HG02798 (cell line): ENCODE data around the gene TCF12.
"Not testable (repeated sequence)": the region's sequence is repeated elsewhere in the genome, so short reads cannot be mapped to it uniquely, and the experiment has no call there.

Source experiments
- ATAC-seq: cut with Tn5 transposase; IDR thresholded peaks from one replicate; pipeline ENCODE4 v1.9.1; 2021; ENCODE audit warnings: mild to moderate bottlenecking; ENCODE audit not compliant: unreplicated experiment, poor library complexity

TCF12 gene

DNA sequence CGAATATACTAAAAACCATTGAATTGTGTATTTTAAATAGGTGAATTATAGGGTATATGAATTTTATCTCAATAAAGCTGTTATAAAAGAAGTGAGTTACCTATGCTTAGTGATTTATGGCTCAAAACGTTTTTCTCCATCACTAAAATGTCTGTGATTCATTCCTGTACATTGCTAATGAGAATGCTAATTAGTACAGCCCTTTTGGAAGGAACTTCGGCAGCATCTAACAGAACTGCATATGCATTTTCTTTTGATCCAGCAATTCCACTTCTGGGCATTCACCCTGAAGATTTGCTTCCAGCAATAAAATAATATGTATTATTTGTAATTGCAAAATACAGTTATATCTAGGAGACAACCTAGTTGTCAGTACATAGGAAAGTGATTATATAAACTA lies 53.6 kb downstream of the TCF12 start:
- ATAC-seq, result no peak

DNA sequence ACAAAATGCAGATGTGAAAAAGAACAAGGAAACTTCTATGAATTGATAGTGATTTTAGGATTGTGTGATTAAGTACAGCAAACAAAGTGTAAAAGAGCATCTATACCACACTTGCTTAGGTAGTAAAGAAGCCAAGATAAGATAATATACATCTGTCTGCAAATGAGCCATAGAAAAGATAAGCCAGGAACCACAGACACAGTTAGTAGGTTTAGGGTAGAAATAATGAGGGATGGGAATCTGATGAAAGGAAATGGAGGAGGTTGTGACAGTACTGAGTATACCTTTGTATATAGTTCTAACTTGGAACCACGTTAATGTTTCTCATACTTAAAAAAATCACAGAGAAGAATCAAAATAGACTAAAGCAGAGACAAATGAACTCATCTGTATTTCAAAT lies 54.0 kb downstream of the TCF12 start:
- ATAC-seq, result no peak

DNA sequence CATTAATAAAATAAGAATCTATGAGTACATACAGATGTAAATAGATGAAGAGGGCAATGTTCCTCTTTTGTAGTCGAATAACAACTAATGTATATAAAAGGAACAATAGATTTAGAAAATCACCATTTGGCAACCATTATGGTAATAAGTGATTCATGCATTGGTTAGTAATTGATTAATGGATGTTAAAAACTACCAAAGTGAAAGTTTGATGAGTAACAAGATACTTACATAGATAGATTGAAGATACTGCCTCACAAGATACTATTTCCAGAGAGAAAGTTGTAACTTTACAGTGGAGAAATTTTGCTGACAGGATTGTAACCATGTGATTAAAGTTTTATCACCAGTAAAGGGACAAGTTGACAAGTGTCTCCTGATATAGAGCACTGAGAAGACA lies 55.0 kb downstream of the TCF12 start:
- no peak for ATAC-seq

DNA sequence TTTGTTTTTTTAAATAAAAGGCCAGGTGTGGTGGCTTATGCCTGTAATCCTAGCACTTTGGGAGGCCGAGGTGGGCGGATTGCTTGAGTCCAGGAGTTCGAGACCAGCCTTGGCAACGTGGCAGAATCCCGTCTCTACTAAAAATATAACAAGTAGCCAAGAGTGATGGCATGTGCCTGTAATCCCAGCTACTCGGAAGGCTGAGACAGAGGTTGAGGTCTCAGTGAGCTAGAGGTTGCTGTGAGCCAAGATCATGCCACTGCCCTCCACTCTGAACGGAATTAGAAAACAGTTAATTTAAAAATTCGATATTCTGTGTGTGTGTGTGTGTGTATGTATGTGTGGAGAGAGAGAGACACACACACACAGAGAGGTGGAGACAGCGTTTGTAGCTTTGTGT lies 58.8 kb downstream of the TCF12 start:
- no peak for ATAC-seq

DNA sequence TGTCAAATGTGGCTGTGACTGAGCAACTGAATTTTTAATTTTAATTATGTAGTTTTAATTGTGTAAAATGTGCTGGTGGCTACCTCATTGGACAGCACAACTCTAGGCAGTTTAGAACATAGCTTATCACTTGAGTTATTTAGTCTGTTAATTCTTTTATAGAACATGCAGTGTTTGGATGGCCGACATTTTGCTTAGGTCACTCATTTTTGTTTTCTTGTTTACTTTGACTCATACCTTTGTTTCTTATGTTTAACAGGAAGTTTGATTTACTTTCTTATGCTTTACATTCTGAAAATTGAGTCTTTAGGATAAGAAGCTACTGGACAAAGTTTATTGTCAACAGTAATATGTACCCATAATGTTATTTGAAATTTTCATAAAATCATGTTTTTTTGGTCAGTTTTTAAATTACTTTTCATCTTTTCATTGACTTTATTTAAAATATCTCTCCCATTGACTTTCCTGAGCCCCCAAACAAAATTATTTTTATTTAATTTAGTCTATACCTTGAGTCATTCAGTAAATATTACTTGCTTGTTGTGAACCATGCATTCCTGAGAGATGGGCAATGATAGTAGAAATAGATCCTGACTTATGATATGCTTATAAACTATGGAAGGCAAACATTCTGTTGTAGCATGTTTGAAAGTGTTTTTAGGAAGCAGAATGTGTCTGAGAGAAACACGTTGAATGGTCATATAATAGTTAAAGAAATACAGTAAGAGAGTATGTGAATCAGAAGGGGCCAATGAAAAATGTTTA lies 60.6 kb downstream of the TCF12 start:
- ATAC-seq, result no peak

DNA sequence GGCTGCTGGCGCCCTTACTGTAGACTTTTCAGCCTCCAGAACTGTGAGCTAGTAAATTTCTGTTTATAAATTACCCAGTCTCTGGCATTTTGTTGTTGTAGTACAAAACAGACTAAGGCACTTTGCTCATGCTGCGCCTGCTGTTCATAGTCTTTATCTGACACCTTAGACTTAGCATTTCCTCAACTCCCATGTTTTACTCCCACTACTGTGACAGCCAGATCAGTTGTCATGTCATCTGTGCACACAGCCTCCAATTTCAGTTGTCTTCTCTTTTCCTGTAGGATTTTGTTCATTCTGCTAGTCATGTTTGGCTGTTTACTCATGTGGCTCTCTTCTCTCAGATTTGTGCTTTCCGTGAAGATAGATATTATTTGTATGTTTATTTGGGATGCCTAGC lies 62.0 kb downstream of the TCF12 start:
- ATAC-seq, result no peak

DNA sequence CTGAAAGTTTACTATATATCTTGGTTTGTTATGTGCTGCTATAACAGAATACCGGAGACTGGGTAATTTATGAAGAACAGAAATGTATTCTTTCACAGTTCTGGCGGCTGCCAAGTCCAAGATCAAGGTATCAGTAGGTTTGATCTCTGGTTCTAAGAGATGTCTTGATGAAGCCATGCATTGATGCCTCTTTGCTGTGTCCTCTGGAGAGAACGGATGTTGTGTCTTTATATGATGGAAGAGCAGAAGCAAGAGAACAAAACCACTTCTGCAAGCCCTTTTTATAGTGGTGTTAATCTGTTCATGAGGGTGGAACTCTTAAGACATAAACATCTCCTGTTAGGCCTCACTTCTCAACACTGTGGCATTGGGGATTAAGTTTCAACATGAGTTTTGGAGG lies 62.7 kb downstream of the TCF12 start:
- no peak for ATAC-seq

DNA sequence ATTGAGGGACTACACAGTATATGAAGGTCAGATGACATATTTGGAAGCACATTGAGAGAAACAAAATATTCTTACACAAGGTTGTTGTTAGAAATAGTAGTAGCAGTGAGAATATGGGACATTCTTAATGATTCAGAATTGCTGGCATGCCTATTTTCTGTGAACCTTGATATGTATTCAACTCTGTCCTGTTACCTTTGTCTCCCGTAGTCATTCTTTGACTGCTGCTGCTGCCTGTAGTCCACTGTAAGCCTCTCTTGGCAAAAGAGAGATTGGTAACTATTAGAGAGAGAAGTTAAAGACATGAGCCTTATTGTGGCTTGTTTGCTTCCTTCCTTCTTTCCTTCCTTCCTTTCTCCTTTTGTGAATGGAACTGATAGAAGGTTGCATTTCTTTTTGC lies 64.5 kb downstream of the TCF12 start:
- ATAC-seq, result no peak

DNA sequence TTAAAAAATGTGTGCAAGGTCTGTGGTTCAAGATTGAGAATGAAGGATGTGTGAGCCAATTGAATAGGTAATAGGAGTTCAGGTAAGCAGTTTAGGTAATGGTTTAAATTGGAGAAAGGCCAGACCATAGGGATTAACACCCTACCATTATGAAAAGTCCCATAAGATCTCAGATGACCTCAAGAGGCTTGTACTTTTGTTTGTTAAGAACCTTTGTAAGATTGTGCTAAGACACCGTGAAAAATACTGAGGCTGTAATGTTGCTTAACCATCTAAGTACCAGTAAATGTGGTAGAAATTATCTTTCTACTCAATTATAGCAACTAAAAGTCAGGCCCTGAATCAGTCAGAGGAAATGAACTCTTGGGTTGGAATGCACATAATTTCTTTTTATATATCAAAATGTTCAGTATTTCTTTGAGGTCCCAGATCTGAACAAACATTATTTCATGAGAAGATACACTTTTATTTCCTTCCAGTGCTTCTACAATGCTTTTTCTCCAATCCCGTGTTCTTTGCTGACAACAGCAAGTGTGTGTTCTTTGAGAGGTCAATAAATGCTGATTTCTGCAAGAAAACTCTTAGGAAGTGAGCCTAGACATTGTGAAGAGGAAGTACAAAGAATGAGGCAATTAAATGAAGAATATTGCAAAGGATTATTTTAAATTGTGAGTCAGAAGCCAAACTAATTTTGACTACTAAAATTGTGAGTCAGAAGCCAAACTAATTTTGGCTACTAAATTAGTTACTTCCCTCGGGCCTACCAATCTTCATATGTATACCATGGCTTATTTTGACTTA lies 66.4 kb downstream of the TCF12 start:
- ATAC-seq, result no peak

DNA sequence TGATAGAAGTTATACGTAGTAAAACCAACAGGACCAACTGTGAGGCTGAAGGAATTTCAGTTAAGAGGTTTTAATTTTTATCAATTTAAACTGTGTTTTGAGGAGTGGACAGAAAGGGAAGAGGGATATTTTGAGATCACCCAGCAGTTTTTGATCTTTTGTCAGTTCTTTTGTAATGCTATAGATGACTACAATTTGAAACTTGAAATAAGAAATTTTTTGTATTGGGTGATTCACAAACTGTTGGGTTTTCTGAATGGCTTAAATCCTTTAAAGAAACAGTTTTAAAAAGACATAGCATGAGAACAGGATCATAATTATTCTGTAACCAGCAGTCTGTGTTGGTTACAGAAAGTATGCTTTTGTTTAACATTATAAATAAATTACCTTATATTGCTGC lies 67.4 kb downstream of the TCF12 start:
- ATAC-seq, result no peak

DNA sequence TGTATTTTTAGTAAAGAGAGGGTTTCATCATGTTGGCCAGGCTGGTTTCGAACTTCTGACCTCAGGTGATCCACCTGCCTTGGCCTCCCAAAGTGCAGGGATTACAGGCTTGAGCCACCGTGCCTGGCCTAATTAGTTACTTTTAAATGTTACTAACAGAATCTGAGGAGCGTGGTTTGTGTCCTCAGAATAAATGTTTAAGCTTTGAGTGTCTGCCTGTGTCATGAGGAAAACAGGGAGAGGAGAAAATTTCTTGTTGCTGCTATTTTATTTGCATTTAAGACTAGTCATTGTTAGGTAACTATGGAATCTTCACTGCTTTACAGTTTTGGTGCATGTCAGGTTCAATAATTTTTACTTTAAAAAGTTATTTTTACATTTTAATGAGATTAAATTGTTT lies 68.8 kb downstream of the TCF12 start:
- ATAC-seq, result no peak

DNA sequence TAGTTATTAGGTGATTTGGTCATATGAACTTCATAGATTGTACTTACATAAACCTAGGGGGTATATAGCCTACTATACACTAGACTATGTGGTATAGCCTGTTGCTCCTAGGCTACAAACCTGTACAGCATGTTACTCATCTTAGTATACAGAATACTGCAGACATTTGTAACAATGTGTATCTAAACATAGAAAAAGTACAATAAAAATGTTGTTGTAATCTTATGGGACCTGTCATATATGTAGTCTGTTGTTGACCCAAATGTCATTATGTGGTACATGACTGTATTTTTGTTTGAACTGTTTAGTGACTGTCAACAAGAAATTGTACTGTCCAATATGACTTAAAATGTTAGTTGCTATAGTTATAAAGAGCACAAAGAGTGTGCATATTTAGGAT lies 69.8 kb downstream of the TCF12 start:
- no peak for ATAC-seq

DNA sequence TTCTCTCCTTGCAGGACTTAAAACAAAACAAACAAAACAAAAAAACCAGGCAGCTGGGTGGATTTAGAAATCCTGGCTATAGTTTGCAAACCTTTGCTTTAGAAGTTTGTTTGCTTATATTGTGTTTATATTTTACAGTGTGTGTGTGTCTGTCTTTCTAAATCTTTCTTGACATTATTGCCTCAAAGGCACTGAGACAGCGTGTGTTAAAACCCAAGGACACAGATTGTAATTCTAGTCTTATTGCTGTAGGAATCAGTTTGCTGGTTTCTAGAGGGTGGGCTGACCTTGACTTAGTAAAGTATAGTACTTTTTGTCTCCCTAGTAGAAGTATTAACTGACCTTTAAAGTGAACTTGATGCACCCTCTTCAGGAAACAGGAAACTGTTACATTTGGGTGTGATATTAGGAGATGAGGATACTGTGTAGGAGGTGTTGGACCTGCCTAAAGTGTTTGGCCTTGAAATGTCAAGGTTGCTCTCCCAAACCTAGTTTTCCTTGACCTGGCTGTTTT lies 71.0 kb downstream of the TCF12 start:
- ATAC-seq, result no peak

DNA sequence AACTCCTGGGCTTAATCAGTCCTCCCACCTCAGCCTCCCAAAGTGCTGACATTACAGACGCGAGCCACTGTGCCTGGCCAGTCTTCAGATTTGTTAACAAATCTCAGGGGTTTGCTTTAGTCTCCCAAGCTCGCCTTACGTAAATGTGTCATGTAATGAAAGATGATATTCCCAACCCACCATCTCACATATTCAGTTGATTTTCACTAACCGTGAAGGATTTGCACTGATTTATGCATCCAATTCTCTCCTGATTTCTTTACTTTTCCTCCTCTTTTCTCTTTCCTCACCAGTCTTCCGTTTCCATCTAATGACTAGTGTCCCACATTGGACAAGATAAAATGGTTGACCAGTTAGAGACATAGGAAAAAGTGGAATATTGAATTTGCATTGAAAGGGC lies 72.6 kb downstream of the TCF12 start:
- ATAC-seq, result no peak

DNA sequence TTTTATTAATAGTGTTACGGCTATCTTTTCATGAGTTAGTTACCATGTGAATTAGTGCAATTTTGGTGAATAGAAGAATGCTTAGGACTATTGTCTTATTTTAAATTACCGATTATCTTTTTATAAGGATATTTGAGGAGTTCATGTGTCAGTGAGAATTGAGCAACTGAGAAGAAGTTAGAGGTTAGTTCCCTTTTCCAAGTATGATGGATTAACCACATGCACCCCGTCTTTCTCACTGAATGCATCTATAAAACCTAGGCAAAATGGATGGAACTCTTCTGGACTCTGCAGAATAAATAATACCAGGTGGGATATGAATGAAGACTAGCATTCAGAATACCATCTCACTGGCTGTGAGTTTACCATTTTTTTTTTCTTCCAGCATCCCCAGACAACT lies 74.3 kb downstream of the TCF12 start:
- no peak for ATAC-seq

DNA sequence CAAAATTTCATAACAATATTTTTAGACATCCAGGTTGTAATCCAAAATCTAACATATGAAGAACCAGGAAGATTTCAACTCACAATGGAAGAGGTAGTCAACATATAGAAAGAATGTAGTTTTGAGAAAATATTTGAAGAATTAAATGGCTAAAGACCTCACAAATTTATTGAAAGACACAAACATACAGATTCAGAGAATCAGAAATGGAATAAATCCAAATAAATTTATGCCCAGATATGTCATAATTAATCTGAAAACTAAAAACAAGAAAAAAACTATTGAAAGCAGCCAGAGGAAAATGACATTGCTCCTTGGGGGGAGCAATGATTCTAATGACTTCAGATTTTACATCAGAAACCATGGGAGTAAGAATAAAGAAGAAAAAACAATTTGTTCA lies 75.8 kb downstream of the TCF12 start:
- no peak for ATAC-seq

DNA sequence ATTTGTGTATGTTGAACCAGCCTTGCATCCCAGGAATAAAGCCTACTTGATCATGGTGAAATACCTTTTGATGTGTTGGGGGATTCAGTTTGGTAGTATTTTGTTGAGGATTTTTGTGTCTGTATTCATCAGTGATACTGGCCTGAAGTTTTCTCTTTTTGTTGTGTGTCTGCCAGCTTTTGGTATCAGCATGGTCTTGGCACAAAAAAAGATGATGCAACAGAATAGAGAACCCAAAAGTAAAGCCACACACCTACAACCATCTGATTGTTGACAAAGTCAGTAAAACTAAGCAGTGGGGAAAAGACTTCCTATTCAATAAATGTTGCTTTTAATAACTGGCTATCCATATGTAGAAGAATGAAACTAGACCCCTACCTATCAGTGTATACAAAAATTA lies 77.6 kb downstream of the TCF12 start:
- no peak for ATAC-seq

DNA sequence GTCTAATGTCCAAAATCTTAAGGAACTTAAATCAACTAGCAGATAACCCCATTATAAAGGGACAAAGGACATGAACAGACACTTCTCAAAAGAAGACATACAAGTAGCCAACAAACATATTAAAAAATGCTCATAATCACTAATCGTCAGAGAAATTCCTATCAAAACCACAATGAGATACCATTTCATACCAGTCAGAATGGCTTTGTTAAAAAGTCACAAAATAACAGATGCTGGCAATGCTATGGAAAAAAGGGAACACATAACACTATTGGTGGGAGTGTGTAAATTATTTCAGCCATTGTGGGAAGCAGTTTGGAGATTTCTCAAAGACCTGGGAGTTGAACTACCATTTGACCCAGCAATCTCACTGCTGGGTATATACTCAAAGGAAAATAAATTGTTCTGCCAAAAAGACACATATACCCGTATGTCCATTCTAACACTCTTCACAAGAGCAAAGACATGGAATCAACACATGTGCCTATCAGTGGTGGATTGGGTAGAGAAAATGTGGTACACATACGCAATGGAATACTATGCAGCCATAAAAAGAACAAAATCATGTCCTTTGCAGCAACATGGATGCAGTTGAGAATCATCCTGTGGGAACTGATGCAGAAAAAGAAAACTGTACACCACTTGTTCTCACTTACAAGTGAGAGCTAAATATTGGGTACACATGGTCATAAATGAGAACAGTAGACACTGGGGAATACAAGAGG lies 78.5 kb downstream of the TCF12 start:
- no peak for ATAC-seq

DNA sequence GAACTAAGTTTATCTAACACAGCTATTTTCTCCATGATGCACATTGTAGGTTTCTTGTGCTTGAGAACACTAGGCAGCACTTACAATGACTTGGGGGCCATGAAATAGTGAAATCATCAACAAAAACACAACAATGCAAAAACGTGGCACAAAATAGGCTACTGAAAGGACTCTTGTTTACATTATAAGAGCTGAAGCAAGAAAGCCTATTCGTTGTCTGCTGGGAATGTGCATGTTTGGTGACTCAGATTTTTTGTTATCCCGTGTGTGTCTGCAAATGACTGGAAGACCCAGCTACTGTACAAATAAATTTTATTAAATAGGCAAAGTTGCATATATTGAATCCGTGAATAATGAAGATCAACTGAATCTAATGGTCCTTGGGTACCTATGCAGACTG lies 85.0 kb downstream of the TCF12 start:
- ATAC-seq, result no peak

DNA sequence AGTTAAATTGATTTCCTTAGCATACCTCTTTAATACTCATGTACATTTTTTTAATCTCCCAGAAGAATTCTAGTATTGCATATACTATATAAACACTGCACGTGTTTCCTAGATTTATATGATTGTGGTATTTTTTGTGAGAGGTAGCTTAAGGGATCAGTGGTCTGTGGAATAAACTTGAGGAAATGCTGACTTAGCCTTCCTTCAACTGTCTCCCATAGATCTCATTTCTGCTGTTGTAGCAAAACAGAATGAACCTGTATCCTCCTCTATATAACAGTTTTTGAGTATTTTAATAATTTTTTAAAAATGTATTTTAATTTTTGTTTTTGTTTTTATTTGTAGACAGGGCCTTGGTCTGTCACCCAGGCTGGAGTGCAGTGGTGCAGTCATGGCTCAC lies 86.8 kb downstream of the TCF12 start:
- no peak for ATAC-seq

DNA sequence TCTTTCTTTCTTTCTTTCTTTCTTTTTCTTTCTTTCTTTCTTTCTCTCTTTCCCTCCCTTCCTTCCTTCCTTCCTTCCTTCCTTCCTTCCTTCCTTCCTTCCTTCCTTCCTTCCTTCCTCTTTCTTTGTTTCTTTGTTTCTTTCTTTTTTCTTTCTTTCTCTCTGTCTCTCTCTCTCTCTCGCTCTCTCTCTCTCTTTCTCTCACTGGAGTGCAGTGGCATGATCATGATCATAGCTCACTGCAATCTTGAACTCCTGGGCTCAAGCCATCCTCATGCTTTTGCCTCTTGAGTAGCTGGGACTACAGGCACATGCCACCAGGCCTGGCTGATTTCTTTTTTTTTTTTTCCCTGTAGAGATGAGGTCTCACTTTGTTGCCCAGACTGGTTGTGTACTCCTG lies 89.4 kb downstream of the TCF12 start:
- not testable (repeated sequence) for ATAC-seq
